DOHH2 (cell line): ENCODE data around the gene RCN2.

Source experiments
- H3F3A ChIP-seq: fragments of 200-600 bp; sonication (generic), shearing (Covaris generic); 2 replicates; pipeline ENCODE4 v1.6.0; 2016; ENCODE audit warnings: antibody characterized with exemption, mild to moderate bottlenecking; ENCODE audit not compliant: control insufficient read depth, insufficient read depth
- H3K27ac ChIP-seq: fragments of 200-600 bp; sonication (generic); 2 replicates; pipeline ENCODE4 v1.5.1; 2014; ENCODE audit warnings: low read depth, mild to moderate bottlenecking, low read length, moderate library complexity
- H3K27me3 ChIP-seq: fragments of 200-600 bp; sonication (generic); 2 replicates; pipeline ENCODE4 v1.6.1; 2014; ENCODE audit warnings: mild to moderate bottlenecking, low read length, mixed read lengths; ENCODE audit not compliant: control insufficient read depth
- H3K36me3 ChIP-seq: fragments of 200-600 bp; sonication (generic); 2 replicates; pipeline ENCODE4 v1.6.1; 2014; ENCODE audit warnings: mild to moderate bottlenecking, low read length, moderate library complexity, mixed read lengths; ENCODE audit not compliant: control insufficient read depth
- H3K4me1 ChIP-seq: fragments of 200-600 bp; sonication (generic); 2 replicates; pipeline ENCODE4 v1.6.1; 2014; ENCODE audit warnings: mild to moderate bottlenecking, low read length, mixed read lengths; ENCODE audit not compliant: control insufficient read depth
- H3K4me2 ChIP-seq: fragments of 200-600 bp; sonication (generic); 2 replicates; pipeline ENCODE4 v1.6.0; 2014; ENCODE audit warnings: mild to moderate bottlenecking, low read length, moderate library complexity
- H3K4me3 ChIP-seq: fragments of 200-600 bp; sonication (generic); 2 replicates; pipeline ENCODE4 v1.5.1; 2014; ENCODE audit warnings: mild to moderate bottlenecking, low read length, mixed read lengths
- H3K79me2 ChIP-seq: fragments of 200-600 bp; sonication (generic); 2 replicates; pipeline ENCODE4 v1.6.1; 2014; ENCODE audit warnings: mild to moderate bottlenecking, low read length, mixed read lengths; ENCODE audit not compliant: control insufficient read depth
- H3K9me2 ChIP-seq: fragments of 200-600 bp; sonication (generic); replicated peaks from 2 replicates; pipeline ENCODE4 v1.6.1; 2014; ENCODE audit warnings: mild to moderate bottlenecking, low read length, mixed read lengths; ENCODE audit not compliant: control insufficient read depth
- H3K9me3 ChIP-seq: fragments of 200-600 bp; sonication (generic); 2 replicates; pipeline ENCODE4 v1.6.1; 2014; ENCODE audit warnings: antibody characterized with exemption, low read length, mixed read lengths; ENCODE audit not compliant: control insufficient read depth, insufficient read depth
- H4K20me1 ChIP-seq: fragments of 200-600 bp; sonication (generic); 2 replicates; pipeline ENCODE4 v1.6.0; 2014; ENCODE audit warnings: low read depth, mild to moderate bottlenecking, antibody characterized with exemption, low read length, moderate library complexity; ENCODE audit not compliant: control insufficient read depth, insufficient read depth
- CTCF ChIP-seq: fragments of 200-600 bp; sonication (generic); IDR thresholded peaks from one replicate; pipeline ENCODE4 v1.5.1; 2014; ENCODE audit warnings: antibody characterized with exemption, mild to moderate bottlenecking, low read depth, low read length; ENCODE audit not compliant: poor library complexity, severe bottlenecking
- EZH2phosphoT487 ChIP-seq: fragments of 200-600 bp; sonication (generic); IDR thresholded peaks from 2 replicates; pipeline ENCODE4 v1.6.1; 2017; ENCODE audit warnings: borderline replicate concordance, mild to moderate bottlenecking, antibody characterized with exemption, low read length, moderate library complexity, mixed read lengths

The RCN2 gene

DNA sequence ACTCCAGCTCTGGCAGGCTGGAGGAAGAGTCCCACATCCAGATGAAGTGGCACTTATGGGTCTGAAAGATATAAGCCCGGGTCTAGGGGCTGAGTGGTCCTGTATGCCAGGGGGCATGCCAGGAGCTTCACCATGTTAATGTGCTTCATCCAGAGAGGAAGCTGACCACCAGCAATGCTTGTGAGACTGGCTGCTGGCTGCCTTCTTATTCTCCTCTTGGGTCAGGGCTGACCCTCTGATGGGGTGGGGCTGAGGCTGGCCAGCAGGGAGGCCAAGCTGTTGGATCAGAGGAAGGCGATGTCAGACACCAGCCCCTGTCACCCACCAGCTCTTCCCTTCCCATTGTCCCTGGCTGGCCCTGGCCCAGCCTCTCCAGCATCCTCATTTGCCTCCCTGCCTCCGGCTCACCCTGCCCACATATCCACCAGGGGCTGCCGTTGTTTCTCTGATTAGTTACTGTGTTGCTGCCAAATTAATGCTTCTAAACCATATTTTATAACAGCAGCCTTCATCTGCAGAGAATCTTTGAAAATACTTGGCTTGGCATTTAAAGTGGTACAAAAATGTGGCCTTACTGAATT is 43.0 kb downstream of the RCN2 start:
- Histone ChIP-seq H3K27ac (no peak overlapping the region), H3K9me3 (no peaks in the 10 kb centered on the region), H3K79me2 (no peaks in the 10 kb centered on the region), H4K20me1 (no peaks in the 10 kb centered on the region), H3F3A (no peaks in the 10 kb centered on the region), H3K27me3 (peaks cover 3% of the 10 kb centered on the region; the same call in 1 of the 2 replicates), H3K4me2 (no peak overlapping the region), H3K4me3 (no peak overlapping the region), H3K36me3 (no peaks in the 10 kb centered on the region), H3K9me2 (no peaks in the 10 kb centered on the region), H3K4me1 (no peaks in the 10 kb centered on the region)
- no peak for TF ChIP-seq EZH2phosphoT487

- Histone ChIP-seq H3K4me3 (no peak overlapping the region), H3K27me3 (no peaks in the 10 kb centered on the region), H3K9me2 (no peaks in the 10 kb centered on the region), H3K4me1 (no peaks in the 10 kb centered on the region), H3K36me3 (no peaks in the 10 kb centered on the region), H3F3A (no peaks in the 10 kb centered on the region), H3K27ac (no peak overlapping the region), H3K4me2 (no peak overlapping the region), H4K20me1 (no peaks in the 10 kb centered on the region), H3K9me3 (no peaks in the 10 kb centered on the region), H3K79me2 (no peaks in the 10 kb centered on the region)
- no peak for TF ChIP-seq EZH2phosphoT487
- no peak for TF ChIP-seq CTCF
These were observed 44.6 kb downstream of the RCN2 start for GRCh38 chr15:76976141-76976540.

DNA sequence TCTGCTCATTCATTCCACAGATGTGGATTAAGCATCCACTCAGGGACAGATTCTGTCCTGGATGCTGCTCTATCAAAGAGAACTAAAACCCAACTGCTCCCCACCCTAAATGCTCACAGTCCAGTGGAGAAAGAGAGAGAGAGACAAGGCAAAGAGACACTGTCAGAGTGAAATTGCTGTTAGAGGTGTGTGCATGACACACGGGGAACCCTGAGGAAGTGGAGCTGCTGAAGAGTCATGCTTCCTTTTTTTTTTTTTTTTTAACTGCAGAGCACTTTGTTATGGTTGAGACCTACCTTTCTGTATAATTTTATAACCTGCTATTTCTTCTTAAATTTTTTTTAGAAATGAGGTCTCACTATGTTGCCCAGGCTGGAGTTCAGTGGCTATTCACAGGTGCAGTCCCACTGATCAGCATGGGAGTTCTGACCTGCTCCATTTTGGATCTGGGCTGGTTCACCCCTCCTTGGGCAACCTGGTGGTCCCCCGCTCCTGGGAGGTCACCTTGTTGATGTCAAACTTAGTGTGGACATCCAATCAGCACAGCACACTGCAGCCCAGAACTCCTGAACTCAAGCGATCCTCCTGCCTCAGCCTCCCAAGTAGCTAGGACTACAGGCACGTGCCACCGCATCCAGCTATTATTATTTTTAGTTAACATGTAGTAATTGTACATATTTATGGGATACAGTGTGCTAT is 45.2 kb downstream of the RCN2 start:
- Histone ChIP-seq H3K79me2 (no peaks in the 10 kb centered on the region), H3K9me2 (no peaks in the 10 kb centered on the region), H3K4me2 (no peak overlapping the region), H3K4me1 (no peaks in the 10 kb centered on the region), H3K27ac (no peak overlapping the region), H3K27me3 (no peaks in the 10 kb centered on the region), H3F3A (no peaks in the 10 kb centered on the region), H3K36me3 (no peaks in the 10 kb centered on the region), H4K20me1 (no peaks in the 10 kb centered on the region), H3K9me3 (no peaks in the 10 kb centered on the region), H3K4me3 (no peak overlapping the region)
- TF ChIP-seq CTCF (no peak), EZH2phosphoT487 (no peak)

DNA sequence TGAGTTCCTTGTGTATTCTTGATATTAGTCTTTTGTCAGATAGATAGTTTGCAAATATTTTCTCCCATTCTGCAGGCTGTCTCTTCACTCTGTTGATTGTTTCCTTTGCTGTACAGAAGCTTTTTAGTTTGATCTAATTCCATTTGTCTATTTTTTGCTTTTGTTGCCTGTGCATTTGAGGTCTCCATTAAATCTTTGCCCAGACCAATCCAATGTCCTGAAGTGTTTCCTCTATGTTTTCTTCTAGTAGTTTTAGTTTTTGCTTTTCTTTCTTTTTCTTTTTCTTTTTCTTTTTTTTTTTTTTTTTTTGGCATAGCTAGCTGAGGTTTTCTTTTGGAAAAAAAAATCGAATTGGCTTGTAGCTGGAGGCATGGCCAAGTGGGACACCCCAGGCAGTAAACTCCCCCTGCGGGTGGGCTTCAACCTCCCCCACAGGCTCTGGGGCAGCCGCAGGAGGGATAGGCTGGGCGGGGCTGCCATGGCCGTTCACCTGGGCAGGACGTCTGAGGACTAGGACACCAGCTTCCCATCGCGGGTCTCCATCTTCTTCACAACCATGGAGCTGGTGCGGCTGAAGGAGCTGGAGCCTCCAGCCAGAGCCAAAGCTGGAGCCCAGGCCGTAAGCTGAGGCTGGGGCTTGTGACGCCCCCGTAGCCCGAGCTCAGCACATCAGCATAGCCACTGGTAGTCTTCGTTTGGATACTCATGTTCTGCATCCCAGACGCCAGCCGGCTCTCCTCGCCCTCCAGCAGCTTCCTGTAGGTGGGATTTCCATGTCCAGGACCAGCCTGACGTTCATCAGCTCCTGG is 47.2 kb downstream of the RCN2 start:
- no peaks in the 10 kb centered on the region for H3K27me3 ChIP-seq
- no peaks in the 10 kb centered on the region for H3K9me3 ChIP-seq
- H3F3A ChIP-seq, result no peaks in the 10 kb centered on the region
- no peak overlapping the region for H3K27ac ChIP-seq
- no peak for TF ChIP-seq EZH2phosphoT487
- no peak for TF ChIP-seq CTCF
- H3K9me2 ChIP-seq, result no peaks in the 10 kb centered on the region
- no peaks in the 10 kb centered on the region for H4K20me1 ChIP-seq
- H3K79me2 ChIP-seq, result no peaks in the 10 kb centered on the region
- H3K4me3 ChIP-seq, result no peak overlapping the region
- H3K4me1 ChIP-seq, result no peaks in the 10 kb centered on the region
- no peaks in the 10 kb centered on the region for H3K36me3 ChIP-seq
- no peak overlapping the region for H3K4me2 ChIP-seq
